Liver (tissue), 9 donors: ENCODE results near the gene WDR49. TPM values are rescaled to one million over a fixed set of nuclear protein-coding genes. Genes with fewer than 3 reads are reported as not detected.

Source experiments
- DNase-seq: peaks from one replicate; pipeline ENCODE4 v3.0.0-alpha.2; 2017; ENCODE audit warnings: low spot score
- H3K27ac ChIP-seq, 2 donors: one replicate each; pipeline ENCODE4 v1.7.0; 2013; ENCODE audit warnings: inconsistent platforms in 2 of 2, low read length in 2 of 2, control low read depth in 1 of 2, low read depth in 1 of 2, mild to moderate bottlenecking in 1 of 2
- H3K27me3 ChIP-seq, 4 donors: one replicate each; pipeline versions ENCODE4 v1.6.1 to v1.7.0; 2013; ENCODE audit warnings: low read length in 3 of 4, inconsistent platforms in 1 of 4, mild to moderate bottlenecking in 1 of 4, moderate library complexity in 1 of 4; ENCODE audit not compliant: control insufficient read depth in 4 of 4, insufficient read depth in 4 of 4
- H3K36me3 ChIP-seq, 4 donors: one replicate each; pipeline versions ENCODE4 v1.6.1 to v1.7.0; 2013; ENCODE audit warnings: low read length in 3 of 4, mild to moderate bottlenecking in 3 of 4, low read depth in 1 of 4, moderate library complexity in 1 of 4; ENCODE audit not compliant: control insufficient read depth in 4 of 4, insufficient read depth in 3 of 4
- H3K4me1 ChIP-seq, 4 donors: one replicate each; pipeline versions ENCODE4 v1.6.1 to v1.7.0; 2013; ENCODE audit warnings: low read length in 3 of 4, mild to moderate bottlenecking in 3 of 4, moderate library complexity in 1 of 4; ENCODE audit not compliant: control insufficient read depth in 4 of 4, insufficient read depth in 4 of 4
- H3K4me3 ChIP-seq, 3 donors: one replicate each; pipeline versions ENCODE4 v1.6.1 to v1.7.0; 2013; ENCODE audit warnings: low read length in 3 of 3, control low read depth in 1 of 3, low read depth in 1 of 3, mild to moderate bottlenecking in 1 of 3
- H3K9ac ChIP-seq, 2 donors: one replicate each; pipeline ENCODE4 v1.7.0; 2013; ENCODE audit warnings: low read length in 2 of 2, mild to moderate bottlenecking in 2 of 2, moderate library complexity in 2 of 2, control low read depth in 1 of 2, low read depth in 1 of 2
- H3K9me3 ChIP-seq, 4 donors: one replicate each; pipeline versions ENCODE4 v1.6.1 to v1.7.0; 2013; ENCODE audit warnings: low read length in 3 of 4; ENCODE audit not compliant: control insufficient read depth in 4 of 4
- FOXA1 ChIP-seq: IDR thresholded peaks from 2 replicates; pipeline ENCODE4 v1.6.1; 2016; ENCODE audit warnings: antibody characterized with exemption
- FOXA2 ChIP-seq: IDR thresholded peaks from 2 replicates; pipeline ENCODE4 v1.6.1; 2016; ENCODE audit warnings: antibody characterized with exemption
- HNF4A ChIP-seq, 2 donors: conservative IDR thresholded peaks; 2 replicates each; pipeline ENCODE4 v1.6.1; 2016; ENCODE audit warnings: antibody characterized with exemption in 2 of 2, mild to moderate bottlenecking in 2 of 2
- HNF4G ChIP-seq: IDR thresholded peaks from 2 replicates; pipeline ENCODE4 v1.6.1; 2016; ENCODE audit warnings: antibody characterized with exemption
- NR2F2 ChIP-seq: IDR thresholded peaks from 2 replicates; pipeline ENCODE4 v1.6.1; 2016; ENCODE audit warnings: antibody characterized with exemption
- RAD21 ChIP-seq, 2 donors: IDR thresholded peaks; 2 replicates each; pipeline ENCODE4 v1.6.1; 2016; ENCODE audit warnings: antibody characterized with exemption in 2 of 2, mild to moderate bottlenecking in 2 of 2
- RXRA ChIP-seq, 2 donors: IDR thresholded peaks; 2 replicates each; pipeline ENCODE4 v1.6.1; 2017 to 2018; ENCODE audit warnings: antibody characterized with exemption in 2 of 2, mild to moderate bottlenecking in 1 of 2
- TAF1 ChIP-seq: conservative IDR thresholded peaks from 2 replicates; pipeline ENCODE4 v1.6.1; 2016; ENCODE audit warnings: antibody characterized with exemption, mild to moderate bottlenecking
- YY1 ChIP-seq: IDR thresholded peaks from 2 replicates; pipeline ENCODE4 v1.6.1; 2016; ENCODE audit warnings: antibody characterized with exemption, mild to moderate bottlenecking
- WGBS: extraction: QIAGEN DNeasy Blood & Tissue Kit; methylation state at CpG from one replicate; pipeline ENCODE4 v1.1.7; 2013; 5-methylcytosine and 5-hydroxymethylcytosine counted together
- polyA plus RNA-seq, 2 donors: library from polyadenylated mRNA; stranded (reverse) in 1 of 2; unstranded in 1 of 2; fragments of 200-250 nt in 1 of 2; fragments of >200 nt in 1 of 2; fragmentation: Nextera tagmentation in 1 of 2; extraction: Ambion mirVana in 1 of 2; gene quantifications; one replicate each; pipeline versions ENCODE4 v1.2.1 to v1.2.3, GENCODE V29; 2013 to 2015
- total RNA-seq, 2 donors: library from RNA; depleted of rRNA; stranded (reverse); fragments of >200 nt; gene quantifications; one replicate each; pipeline ENCODE4 v1.2.3, GENCODE V29; 2014
- TF ChIP-seq, protein P1 (sequence below): IDR thresholded peaks from 2 replicates; pipeline ENCODE4 v1.6.1; 2016; ENCODE audit warnings: antibody characterized with exemption
- TF ChIP-seq, protein P2 (sequence below): IDR thresholded peaks from 2 replicates; pipeline ENCODE4 v1.6.1; 2016; ENCODE audit warnings: antibody characterized with exemption, mild to moderate bottlenecking
- TF ChIP-seq, protein P3 (sequence below): IDR thresholded peaks from 2 replicates; pipeline ENCODE4 v1.6.1; 2016; ENCODE audit warnings: antibody characterized with exemption
- TF ChIP-seq, protein P4 (sequence below): IDR thresholded peaks from 2 replicates; pipeline ENCODE4 v1.6.1; 2016; ENCODE audit warnings: antibody characterized with exemption
- donor health status: healthy.
- donor health status: healthy.
- donor health status: healthy.
- donor health status: healthy.
- donor health status: healthy.

The WDR49 gene
- total and polyA plus RNA-seq, 4 donors, result 0.23 to 0.42 TPM; not detected in 2

DNA sequence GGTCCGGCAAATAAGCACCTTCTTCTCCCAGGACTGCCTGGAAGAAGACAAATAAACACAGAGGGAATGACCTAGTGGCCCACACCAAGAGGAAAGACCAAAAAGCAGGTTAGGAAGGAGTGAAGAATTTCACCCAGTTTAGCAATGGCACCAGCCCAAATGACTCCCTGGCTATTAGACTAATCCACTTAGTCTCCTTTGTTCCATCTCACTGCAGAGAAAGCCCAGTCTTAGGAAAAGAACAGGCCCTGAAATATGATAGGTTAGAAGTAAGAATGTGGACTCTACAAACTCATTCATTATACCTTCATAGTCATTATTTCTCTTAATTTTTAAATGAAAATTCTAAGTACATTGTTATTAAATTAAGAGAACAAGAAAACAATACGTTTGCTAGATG is 203.1 kb downstream of the WDR49 start:
- H3K4me3 ChIP-seq, result no peak overlapping the region
- H3K4me1 ChIP-seq, result no peaks in the 10 kb centered on the region
- no peaks in the 10 kb centered on the region for H3K27me3 ChIP-seq
- no peaks in the 10 kb centered on the region for H3K9me3 ChIP-seq
- WGBS, result 81% methylated on average over 2 of the region's 2 CpGs
- no peak overlapping the region for H3K27ac ChIP-seq
- no peak for TF ChIP-seq HNF4G
- no peak for TF ChIP-seq RXRA (IDR thresholded peaks at IDR 0.05)
- TF ChIP-seq RAD21 (IDR thresholded peaks at IDR 0.05), result no peak
- TF ChIP-seq, protein P1, sequence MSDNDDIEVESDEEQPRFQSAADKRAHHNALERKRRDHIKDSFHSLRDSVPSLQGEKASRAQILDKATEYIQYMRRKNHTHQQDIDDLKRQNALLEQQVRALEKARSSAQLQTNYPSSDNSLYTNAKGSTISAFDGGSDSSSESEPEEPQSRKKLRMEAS, result no peak
- TF ChIP-seq TAF1, result no peak
- no peak for TF ChIP-seq FOXA2
- TF ChIP-seq, protein P2, sequence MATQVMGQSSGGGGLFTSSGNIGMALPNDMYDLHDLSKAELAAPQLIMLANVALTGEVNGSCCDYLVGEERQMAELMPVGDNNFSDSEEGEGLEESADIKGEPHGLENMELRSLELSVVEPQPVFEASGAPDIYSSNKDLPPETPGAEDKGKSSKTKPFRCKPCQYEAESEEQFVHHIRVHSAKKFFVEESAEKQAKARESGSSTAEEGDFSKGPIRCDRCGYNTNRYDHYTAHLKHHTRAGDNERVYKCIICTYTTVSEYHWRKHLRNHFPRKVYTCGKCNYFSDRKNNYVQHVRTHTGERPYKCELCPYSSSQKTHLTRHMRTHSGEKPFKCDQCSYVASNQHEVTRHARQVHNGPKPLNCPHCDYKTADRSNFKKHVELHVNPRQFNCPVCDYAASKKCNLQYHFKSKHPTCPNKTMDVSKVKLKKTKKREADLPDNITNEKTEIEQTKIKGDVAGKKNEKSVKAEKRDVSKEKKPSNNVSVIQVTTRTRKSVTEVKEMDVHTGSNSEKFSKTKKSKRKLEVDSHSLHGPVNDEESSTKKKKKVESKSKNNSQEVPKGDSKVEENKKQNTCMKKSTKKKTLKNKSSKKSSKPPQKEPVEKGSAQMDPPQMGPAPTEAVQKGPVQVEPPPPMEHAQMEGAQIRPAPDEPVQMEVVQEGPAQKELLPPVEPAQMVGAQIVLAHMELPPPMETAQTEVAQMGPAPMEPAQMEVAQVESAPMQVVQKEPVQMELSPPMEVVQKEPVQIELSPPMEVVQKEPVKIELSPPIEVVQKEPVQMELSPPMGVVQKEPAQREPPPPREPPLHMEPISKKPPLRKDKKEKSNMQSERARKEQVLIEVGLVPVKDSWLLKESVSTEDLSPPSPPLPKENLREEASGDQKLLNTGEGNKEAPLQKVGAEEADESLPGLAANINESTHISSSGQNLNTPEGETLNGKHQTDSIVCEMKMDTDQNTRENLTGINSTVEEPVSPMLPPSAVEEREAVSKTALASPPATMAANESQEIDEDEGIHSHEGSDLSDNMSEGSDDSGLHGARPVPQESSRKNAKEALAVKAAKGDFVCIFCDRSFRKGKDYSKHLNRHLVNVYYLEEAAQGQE, result no peak
- no peak for TF ChIP-seq FOXA1
- TF ChIP-seq, protein P3, sequence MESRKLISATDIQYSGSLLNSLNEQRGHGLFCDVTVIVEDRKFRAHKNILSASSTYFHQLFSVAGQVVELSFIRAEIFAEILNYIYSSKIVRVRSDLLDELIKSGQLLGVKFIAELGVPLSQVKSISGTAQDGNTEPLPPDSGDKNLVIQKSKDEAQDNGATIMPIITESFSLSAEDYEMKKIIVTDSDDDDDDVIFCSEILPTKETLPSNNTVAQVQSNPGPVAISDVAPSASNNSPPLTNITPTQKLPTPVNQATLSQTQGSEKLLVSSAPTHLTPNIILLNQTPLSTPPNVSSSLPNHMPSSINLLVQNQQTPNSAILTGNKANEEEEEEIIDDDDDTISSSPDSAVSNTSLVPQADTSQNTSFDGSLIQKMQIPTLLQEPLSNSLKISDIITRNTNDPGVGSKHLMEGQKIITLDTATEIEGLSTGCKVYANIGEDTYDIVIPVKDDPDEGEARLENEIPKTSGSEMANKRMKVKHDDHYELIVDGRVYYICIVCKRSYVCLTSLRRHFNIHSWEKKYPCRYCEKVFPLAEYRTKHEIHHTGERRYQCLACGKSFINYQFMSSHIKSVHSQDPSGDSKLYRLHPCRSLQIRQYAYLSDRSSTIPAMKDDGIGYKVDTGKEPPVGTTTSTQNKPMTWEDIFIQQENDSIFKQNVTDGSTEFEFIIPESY, result no peak
- no peaks in the 10 kb centered on the region for H3K36me3 ChIP-seq
- no peak for DNase-seq
- no peak overlapping the region for H3K9ac ChIP-seq

DNA sequence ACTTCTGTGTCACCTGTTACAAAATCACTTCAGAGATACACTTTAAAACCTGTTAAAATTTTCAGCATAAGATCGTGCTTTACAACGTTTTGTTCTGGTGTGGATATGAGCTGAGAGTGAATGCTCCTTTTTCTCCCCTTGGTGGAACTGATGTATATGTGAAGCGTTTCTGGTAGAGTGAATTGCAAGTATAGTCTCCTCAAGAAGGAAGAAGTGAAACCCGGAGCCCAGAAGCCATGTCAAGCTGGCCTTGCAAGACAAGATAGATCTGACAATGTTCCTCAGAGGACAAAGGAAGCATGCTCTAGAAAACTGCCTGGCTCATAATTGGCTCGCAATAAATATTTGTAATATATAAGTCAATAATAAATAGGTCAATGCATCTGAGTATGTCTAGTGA is 203.5 kb downstream of the WDR49 start:
- no peak for TF ChIP-seq NR2F2
- TF ChIP-seq, protein P2, result no peak
- no peak for TF ChIP-seq YY1
- TF ChIP-seq TAF1, result no peak
- no peak for TF ChIP-seq HNF4G
- TF ChIP-seq, protein P4, sequence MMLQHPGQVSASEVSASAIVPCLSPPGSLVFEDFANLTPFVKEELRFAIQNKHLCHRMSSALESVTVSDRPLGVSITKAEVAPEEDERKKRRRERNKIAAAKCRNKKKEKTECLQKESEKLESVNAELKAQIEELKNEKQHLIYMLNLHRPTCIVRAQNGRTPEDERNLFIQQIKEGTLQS, result no peak
- TF ChIP-seq FOXA1, result no peak
- TF ChIP-seq HNF4A (conservative IDR thresholded peaks at IDR 0.05), result no peak
- TF ChIP-seq, protein P1, result no peak
- no peak overlapping the region for H3K4me3 ChIP-seq
- no peaks in the 10 kb centered on the region for H3K36me3 ChIP-seq
- H3K27me3 ChIP-seq, result no peaks in the 10 kb centered on the region
- DNase-seq, result no peak
- WGBS, result 84% methylated on average over 5 of the region's 5 CpGs
- no peaks in the 10 kb centered on the region for H3K4me1 ChIP-seq
- no peaks in the 10 kb centered on the region for H3K9me3 ChIP-seq
- no peak overlapping the region for H3K9ac ChIP-seq
- no peak overlapping the region for H3K27ac ChIP-seq
